Endothelial cell of umbilical vein (primary cell): ENCODE measurements around the gene MRLN.

ENCODE experiments used
- CTCF ChIP-seq, 2 donors: IDR thresholded peaks; 1 replicate in 1 of 2; 2 replicates in 1 of 2; pipeline ENCODE4 v1.5.1; 2011; ENCODE audit warnings: low read length in 2 of 2, mild to moderate bottlenecking in 2 of 2, moderate library complexity in 2 of 2, control low read depth in 1 of 2, inconsistent platforms in 1 of 2, low read depth in 1 of 2; ENCODE audit not compliant: insufficient read depth in 1 of 2; ENCODE audit errors: extremely low read depth in 1 of 2
- FOS ChIP-seq: IDR thresholded peaks from 2 replicates; pipeline ENCODE4 v1.6.1; 2011; ENCODE audit warnings: mild to moderate bottlenecking, low read length, moderate library complexity, borderline replicate concordance; ENCODE audit not compliant: insufficient read depth
- GATA2 ChIP-seq: IDR thresholded peaks from 2 replicates; pipeline ENCODE4 v1.7.0; 2011; ENCODE audit warnings: low read depth, mild to moderate bottlenecking, moderate library complexity, mixed read lengths, low read length; ENCODE audit not compliant: insufficient read length, insufficient read depth
- JUN ChIP-seq: IDR thresholded peaks from 2 replicates; pipeline ENCODE4 v1.6.1; 2011; ENCODE audit warnings: borderline replicate concordance, low read depth; ENCODE audit not compliant: insufficient read length, insufficient read depth
- POLR2A ChIP-seq: IDR thresholded peaks from 2 replicates; pipeline ENCODE4 v1.6.1; 2012; ENCODE audit warnings: low read depth, mild to moderate bottlenecking, control low read depth, low read length
- POLR2AphosphoS5 ChIP-seq: IDR thresholded peaks from 2 replicates; pipeline ENCODE4 v1.6.1; 2012; ENCODE audit warnings: low read depth, mild to moderate bottlenecking, control low read depth, low read length, moderate library complexity; ENCODE audit not compliant: insufficient read depth
- TF ChIP-seq, protein P1 (sequence below): IDR thresholded peaks from 2 replicates; pipeline ENCODE4 v1.6.1; 2011; ENCODE audit not compliant: insufficient read depth, insufficient read length

GRCh38 chr10:59799421-59799820, 46.2 kb upstream of the MRLN start:
- TF ChIP-seq CTCF (IDR thresholded peaks at IDR 0.05; ENCODE audit: extremely low read depth in 1 of 2, insufficient read depth in 1 of 2, low read depth in 1 of 2, low read length in 2 of 2) (no peak), POLR2A (no peak), FOS (no peak), POLR2AphosphoS5 (no peak), JUN (no peak), GATA2 (no peak)
- TF ChIP-seq, protein P1, sequence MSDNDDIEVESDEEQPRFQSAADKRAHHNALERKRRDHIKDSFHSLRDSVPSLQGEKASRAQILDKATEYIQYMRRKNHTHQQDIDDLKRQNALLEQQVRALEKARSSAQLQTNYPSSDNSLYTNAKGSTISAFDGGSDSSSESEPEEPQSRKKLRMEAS = no peak
